ENCODE results near the gene ZNF684. TPM values are rescaled to one million over a fixed set of nuclear protein-coding genes. Genes with fewer than 3 reads are reported as not detected.

ZNF684 gene
- total and polyA plus RNA-seq, 5 experiments from 2014 or later, result 3.7 to 5.7 (median 5.2) TPM

DNA sequence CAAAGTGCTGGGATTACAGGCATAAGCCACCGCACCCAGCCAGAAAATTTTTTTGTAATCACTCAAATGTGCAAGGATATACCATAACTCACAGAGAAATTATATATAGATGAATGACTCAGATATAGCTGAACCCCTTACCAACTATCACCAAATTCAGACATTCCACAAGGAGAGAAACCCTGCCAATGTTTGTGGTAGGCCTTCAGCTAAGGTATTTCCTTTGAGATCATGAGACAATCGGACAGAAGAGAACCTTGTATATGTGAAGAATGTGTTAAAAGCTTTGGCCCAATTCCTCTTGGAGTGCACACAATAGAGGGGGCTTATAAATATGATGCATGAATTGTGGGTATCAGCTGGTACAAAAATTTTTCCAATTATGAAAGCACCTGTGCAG, 50.7 kb downstream of the ZNF684 start:
- no peak overlapping the region for H3K4me3 Mint-ChIP-seq
- ATAC-seq (no peak), DNase-seq (no peak)
- no peaks in the 10 kb centered on the region for H3K4me1 Mint-ChIP-seq
- no peaks in the 10 kb centered on the region for H3K36me3 Mint-ChIP-seq
- POLR2A ChIA-PET, result no interaction called here
- no peak overlapping the region for H3K27ac Mint-ChIP-seq
- peaks cover 0 to 4% (median 0%) of the 10 kb centered on the region in 9 donors for H3K9me3 Mint-ChIP-seq
- peaks cover 0 to 4% (median 1%) of the 10 kb centered on the region in 5 donors for H3K27me3 Mint-ChIP-seq

DNA sequence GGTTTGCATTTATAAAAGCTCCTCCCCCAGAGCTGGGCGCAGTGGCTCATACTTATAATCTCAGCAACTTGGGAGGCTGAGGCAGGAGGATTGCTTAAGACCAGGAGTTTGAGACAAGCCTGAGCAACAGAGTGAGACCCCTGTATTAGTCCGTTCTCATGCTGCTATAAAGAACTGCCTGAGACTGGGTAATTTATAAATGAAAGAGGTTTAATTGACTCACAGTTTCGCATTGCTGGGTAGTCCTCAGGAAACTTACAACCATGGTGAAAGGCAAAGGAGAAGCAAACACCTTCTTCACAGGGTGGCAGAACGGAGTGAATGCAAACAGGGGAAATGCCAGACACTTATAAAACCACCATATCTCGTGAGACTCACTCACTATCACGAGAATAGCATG, 52.5 kb downstream of the ZNF684 start:
- Mint-ChIP-seq H3K27me3 (peaks cover 0 to 3% (median 1%) of the 10 kb centered on the region in 5 donors), H3K27ac (no peak overlapping the region), H3K4me1 (no peaks in the 10 kb centered on the region), H3K9me3 (no peaks in the 10 kb centered on the region), H3K36me3 (no peaks in the 10 kb centered on the region), H3K4me3 (no peak overlapping the region)
- POLR2A ChIA-PET, result interaction anchor here (0.8 kb wide), 1 partner anchor 101 kb away, joined by 5 read pairs; no protein-coding TSS in a partner anchor
- no peak for ATAC-seq
- DNase-seq, result no peak

DNA sequence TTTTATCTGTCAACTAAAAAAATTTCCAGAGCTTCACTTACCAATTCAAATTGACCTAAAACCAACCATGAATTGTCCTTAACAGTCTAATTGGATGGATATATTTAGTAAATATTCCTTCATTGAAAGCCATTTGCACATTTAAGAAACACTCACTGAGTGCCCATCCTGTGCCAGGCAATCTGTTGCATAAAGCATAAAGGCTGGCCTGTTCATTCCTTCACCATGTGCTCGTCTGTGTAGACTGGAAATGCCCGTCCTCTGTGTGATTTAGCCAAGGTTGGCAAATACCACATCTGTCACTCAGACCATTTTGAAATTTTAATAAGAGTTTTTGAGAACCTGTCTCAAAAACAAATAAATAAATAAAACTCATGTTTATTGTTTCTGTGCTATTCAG, 57.1 kb downstream of the ZNF684 start:
- no peaks in the 10 kb centered on the region for H3K9me3 Mint-ChIP-seq
- peaks cover 0 to 5% (median 0%) of the 10 kb centered on the region in 5 donors for H3K27me3 Mint-ChIP-seq
- ATAC-seq (no peak), DNase-seq (no peak)
- POLR2A ChIA-PET, result no interaction called here
- no peaks in the 10 kb centered on the region for H3K36me3 Mint-ChIP-seq
- no peak overlapping the region for H3K27ac Mint-ChIP-seq
- H3K4me1 Mint-ChIP-seq, result peaks cover 2 to 6% (median 4%) of the 10 kb centered on the region in 4 donors
- H3K4me3 Mint-ChIP-seq, result no peak overlapping the region

DNA sequence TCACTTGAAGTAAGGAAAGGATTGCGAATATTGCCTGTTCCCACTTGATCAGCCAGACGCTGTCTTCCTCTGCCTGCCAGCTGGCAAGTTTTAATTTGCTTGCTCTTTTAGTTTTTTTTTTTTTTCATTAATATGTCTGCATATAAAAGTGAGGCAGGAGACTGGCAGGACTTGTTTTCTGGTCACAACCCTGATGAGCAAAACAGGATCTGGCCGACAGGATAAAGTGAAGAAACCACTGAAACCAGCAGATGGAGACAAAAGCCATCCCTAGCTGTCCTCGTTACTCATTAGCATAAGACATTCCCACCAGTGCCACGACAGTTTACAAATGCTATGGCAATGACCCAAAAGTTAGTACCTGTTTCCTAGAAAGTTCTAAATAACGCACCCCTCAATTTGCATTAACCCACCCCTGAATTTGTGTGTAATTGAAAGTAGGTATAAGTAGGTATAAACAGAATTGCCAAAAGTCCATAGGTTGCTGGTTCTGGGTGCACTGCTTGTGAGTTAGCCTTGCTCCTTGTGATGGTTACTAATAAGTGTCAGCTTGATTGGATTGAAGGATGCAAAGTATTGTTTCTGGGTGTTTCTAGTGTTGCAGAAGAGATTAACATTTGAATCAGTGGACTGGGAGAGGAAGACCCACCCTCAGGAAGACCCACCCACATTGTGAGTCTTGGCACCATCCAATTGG, 60.8 kb downstream of the ZNF684 start:
- peaks cover 0 to 5% (median 0%) of the 10 kb centered on the region in 5 donors for H3K27me3 Mint-ChIP-seq
- DNase-seq (peak in 3 of 10 donors; percentile 1 to 9 (median 4)), ATAC-seq (no peak)
- H3K27ac Mint-ChIP-seq, result peak overlapping the region in 2 of 10 donors; percentile 23 to 40
- peaks cover 4 to 10% (median 8%) of the 10 kb centered on the region in 4 donors for H3K4me1 Mint-ChIP-seq
- no peaks in the 10 kb centered on the region for H3K9me3 Mint-ChIP-seq
- H3K36me3 Mint-ChIP-seq, result no peaks in the 10 kb centered on the region
- H3K4me3 Mint-ChIP-seq, result no peak overlapping the region
- POLR2A ChIA-PET, result no interaction called here

DNA sequence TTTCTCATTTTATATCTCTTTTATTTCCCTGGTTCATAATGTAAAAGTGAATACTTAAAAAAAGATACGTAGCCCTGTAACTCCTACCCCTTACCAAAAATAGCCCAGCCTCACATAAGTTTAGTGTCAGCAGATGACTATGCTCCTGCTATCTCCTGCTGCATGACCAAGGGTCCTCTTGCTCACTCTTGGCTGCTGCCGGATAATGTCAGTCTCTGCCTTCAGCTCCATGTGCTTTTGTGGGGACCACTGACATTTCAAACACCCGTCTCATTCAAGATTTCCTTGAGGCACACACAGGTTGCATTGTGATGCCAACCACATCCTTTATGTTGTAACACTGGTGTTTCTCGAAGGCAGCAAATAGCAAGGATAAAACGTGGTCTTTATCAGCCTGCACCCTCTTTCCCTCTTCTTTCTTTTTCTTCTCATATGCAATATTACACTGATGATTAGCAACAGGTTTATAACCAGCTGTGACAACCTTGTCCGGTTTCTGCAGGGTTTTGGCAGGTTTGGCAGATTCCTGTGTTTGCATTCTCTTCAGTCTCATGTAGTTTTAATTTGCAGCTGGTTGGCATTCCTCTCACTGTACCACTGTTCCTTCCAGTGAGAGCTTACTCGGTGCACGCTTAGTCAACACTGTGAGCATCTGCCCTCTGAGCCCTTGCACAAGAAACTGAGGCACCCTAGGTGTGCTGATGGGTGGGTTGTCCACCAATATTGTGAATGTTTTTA, 62.2 kb downstream of the ZNF684 start:
- no peaks in the 10 kb centered on the region for H3K9me3 Mint-ChIP-seq
- peaks cover 4 to 10% (median 8%) of the 10 kb centered on the region in 4 donors for H3K4me1 Mint-ChIP-seq
- POLR2A ChIA-PET, result no interaction called here
- no peak for ATAC-seq
- no peak overlapping the region for H3K4me3 Mint-ChIP-seq
- peak overlapping the region in 2 of 10 donors; percentile 8 to 9 for H3K27ac Mint-ChIP-seq
- peaks cover 0 to 5% (median 0%) of the 10 kb centered on the region in 5 donors for H3K27me3 Mint-ChIP-seq
- DNase-seq, result no peak
- no peaks in the 10 kb centered on the region for H3K36me3 Mint-ChIP-seq

DNA sequence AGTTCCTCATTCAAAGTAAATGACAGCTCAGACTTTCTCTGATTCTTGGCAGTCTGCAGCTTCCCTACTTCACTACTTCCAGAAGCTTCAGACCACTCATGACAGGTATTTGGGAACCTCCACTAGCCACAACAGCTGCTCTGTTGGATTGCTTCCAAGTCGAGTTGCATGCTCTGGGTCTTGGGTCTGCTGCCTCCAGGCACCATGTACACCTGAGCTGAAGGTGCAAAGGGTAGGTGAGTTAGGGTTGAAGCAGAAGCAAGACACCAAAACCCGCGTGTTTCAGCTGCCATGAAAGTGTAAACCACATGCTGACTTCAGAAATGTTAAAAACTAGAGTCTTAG, 62.7 kb downstream of the ZNF684 start:
- Mint-ChIP-seq H3K36me3 (no peaks in the 10 kb centered on the region), H3K27ac (peak overlapping the region in 1 of 10 donors; percentile 19), H3K4me1 (peaks cover 4 to 10% (median 8%) of the 10 kb centered on the region in 4 donors), H3K4me3 (no peak overlapping the region), H3K9me3 (no peaks in the 10 kb centered on the region), H3K27me3 (peaks cover 0 to 3% (median 0%) of the 10 kb centered on the region in 5 donors)
- POLR2A ChIA-PET, result no interaction called here
- ATAC-seq (no peak), DNase-seq (no peak)

DNA sequence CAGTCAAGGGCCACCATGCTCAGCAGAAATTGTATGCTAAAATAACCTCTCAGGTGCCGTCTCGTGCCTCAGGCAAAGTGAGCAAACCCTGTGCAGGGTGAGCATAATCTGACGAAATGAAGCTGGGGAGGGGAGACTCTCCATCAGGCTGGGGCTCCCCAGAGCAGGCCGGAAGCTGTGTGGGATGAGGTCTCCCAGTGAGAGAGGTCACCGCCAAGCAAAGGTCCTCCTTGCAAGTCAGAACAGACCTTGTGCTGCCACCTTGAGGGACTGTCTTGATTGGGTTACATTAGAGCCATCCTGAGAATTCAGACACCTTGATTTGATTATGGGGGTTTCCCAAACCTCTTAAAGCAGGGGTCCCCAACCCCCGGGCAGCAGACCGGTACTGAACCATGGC, 64.2 kb downstream of the ZNF684 start:
- Mint-ChIP-seq H3K36me3 (no peaks in the 10 kb centered on the region), H3K4me1 (peaks cover 4 to 10% (median 8%) of the 10 kb centered on the region in 4 donors), H3K27me3 (peaks cover 0 to 3% (median 0%) of the 10 kb centered on the region in 5 donors), H3K27ac (no peak overlapping the region), H3K9me3 (no peaks in the 10 kb centered on the region), H3K4me3 (no peak overlapping the region)
- POLR2A ChIA-PET, result no interaction called here
- DNase-seq (no peak), ATAC-seq (no peak)

Other genes with a start within 250 kb of the ZNF684 start
- 1 to 10 TPM; 5.2 to 6.3 TPM for gene COL9A2, start 214.4 kb upstream of the ZNF684 start, total RNA-seq
- gene COL9A2, start 214.4 kb upstream of the ZNF684 start, polyA plus RNA-seq, result under 1 TPM; 0.73 to 0.83 (median 0.76) TPM
- 100 to 1,000 TPM; 154 to 160 TPM for gene SMAP2, start 157.9 kb upstream of the ZNF684 start, total RNA-seq
- 100 to 1,000 TPM; 297 to 506 (median 298) TPM for gene SMAP2, start 157.9 kb upstream of the ZNF684 start, polyA plus RNA-seq
- 10 to 100 TPM; 12.8 to 13.0 TPM for gene ZFP69B, start 81.2 kb upstream of the ZNF684 start, total RNA-seq
- 1 to 10 TPM; 1.9 to 4.4 (median 4.3) TPM for gene ZFP69B, start 81.2 kb upstream of the ZNF684 start, polyA plus RNA-seq
- gene ZFP69, start 54.3 kb upstream of the ZNF684 start, total RNA-seq, result 1 to 10 TPM; 3.8 to 4.5 TPM
- gene ZFP69, start 54.3 kb upstream of the ZNF684 start, polyA plus RNA-seq, result 1 to 10 TPM; 2.9 to 6.6 (median 6.2) TPM
- 10 to 100 TPM; 10.8 to 13.3 TPM for gene EXO5, start 22.9 kb upstream of the ZNF684 start, total RNA-seq
- gene EXO5, start 22.9 kb upstream of the ZNF684 start, polyA plus RNA-seq, result 1 to 10 TPM; 4.0 to 7.8 (median 4.5) TPM
- gene RIMS3, start 134.0 kb downstream of the ZNF684 start, total RNA-seq, result 1 to 10 TPM; 1.2 to 2.0 TPM
- gene RIMS3, start 134.0 kb downstream of the ZNF684 start, polyA plus RNA-seq, result 1 to 10 TPM in 2 of 3 donors, under 1 TPM in 1; 0.76 to 1.5 (median 1.0) TPM
- 10 to 100 TPM; 65.8 to 67.2 TPM for gene NFYC, start 160.1 kb downstream of the ZNF684 start, total RNA-seq
- gene NFYC, start 160.1 kb downstream of the ZNF684 start, polyA plus RNA-seq, result 10 to 100 TPM; 32.5 to 46.9 (median 33.3) TPM

Data from naive thymus-derived CD8-positive, alpha-beta T cell (primary cell).